ENCODE data around the gene CUX1. TPM values are rescaled to one million over a fixed set of nuclear protein-coding genes. Genes with fewer than 3 reads are reported as not detected.
"Not testable (repeated sequence)": the region's sequence is repeated elsewhere in the genome, so short reads cannot be mapped to it uniquely, and the experiment has no call there.

CUX1 gene
- total RNA-seq, 1 donor from 2014 or later: 50.6 TPM

GRCh38 chr7:101828301-101829020, 11.0 kb downstream of the CUX1 start:
- TF ChIP-seq CTCF (IDR thresholded peaks at IDR 0.05; ENCODE audit: insufficient read depth, low read depth, low read length) (no peak), EZH2 (IDR thresholded peaks at IDR 0.05; ENCODE audit: insufficient read depth, low read length) (no peak)
- H3K9ac ChIP-seq (ENCODE audit: low read length): no peak overlapping the region
- H4K20me1 ChIP-seq (ENCODE audit: insufficient read depth, low read length): peaks cover 98% of the 10 kb centered on the region
- no peak overlapping the region for H3K4me2 ChIP-seq (ENCODE audit: low read length)
- H3K9me3 ChIP-seq (ENCODE audit: insufficient read depth, low read depth, low read length): no peaks in the 10 kb centered on the region
- no peaks in the 10 kb centered on the region for H3K4me1 ChIP-seq (ENCODE audit: insufficient read depth, low read length)
- H3K36me3 Mint-ChIP-seq (ENCODE audit: low read depth, unreplicated experiment): no peaks in the 10 kb centered on the region
- H3K27me3 ChIP-seq (ENCODE audit: insufficient read depth, low read length): no peaks in the 10 kb centered on the region
- H3K4me3 ChIP-seq (ENCODE audit: insufficient read depth, low read depth, low read length): no peak overlapping the region
- FAIRE-seq: no peak
- H3K79me2 ChIP-seq (ENCODE audit: insufficient read depth, low read length): peaks cover 97% of the 10 kb centered on the region
- no peaks in the 10 kb centered on the region for H3K27me3 Mint-ChIP-seq (ENCODE audit: low read depth, unreplicated experiment)
- no peaks in the 10 kb centered on the region for H3K9me3 Mint-ChIP-seq (ENCODE audit: unreplicated experiment)
- H3K27ac Mint-ChIP-seq (ENCODE audit: unreplicated experiment): peak overlapping the region; percentile 4
- H3K4me3 Mint-ChIP-seq (ENCODE audit: unreplicated experiment): no peak overlapping the region
- peaks cover 24% of the 10 kb centered on the region for H3K4me1 Mint-ChIP-seq (ENCODE audit: low read depth, unreplicated experiment)
- no peaks in the 10 kb centered on the region for H3K36me3 ChIP-seq (ENCODE audit: insufficient read depth, low read length)
- H3K27ac ChIP-seq (ENCODE audit: low read depth, low read length): no peak overlapping the region
- no peak for DNase-seq (ENCODE audit: low read depth)
- no peak overlapping the region for H2AFZ ChIP-seq (ENCODE audit: low read depth, low read length)

- Mint-ChIP-seq H3K9me3 (ENCODE audit: unreplicated experiment) (no peaks in the 10 kb centered on the region), H3K4me1 (ENCODE audit: low read depth, unreplicated experiment) (peaks cover 24% of the 10 kb centered on the region), H3K27me3 (ENCODE audit: low read depth, unreplicated experiment) (no peaks in the 10 kb centered on the region), H3K27ac (ENCODE audit: unreplicated experiment) (no peak overlapping the region), H3K36me3 (ENCODE audit: low read depth, unreplicated experiment) (no peaks in the 10 kb centered on the region), H3K4me3 (ENCODE audit: unreplicated experiment) (no peak overlapping the region)
- TF ChIP-seq CTCF (IDR thresholded peaks at IDR 0.05; ENCODE audit: insufficient read depth, low read depth, low read length) (no peak), EZH2 (IDR thresholded peaks at IDR 0.05; ENCODE audit: insufficient read depth, low read length) (no peak)
- Histone ChIP-seq H3K4me2 (ENCODE audit: low read length) (no peak overlapping the region), H3K36me3 (ENCODE audit: insufficient read depth, low read length) (no peaks in the 10 kb centered on the region), H3K9ac (ENCODE audit: low read length) (no peak overlapping the region), H2AFZ (ENCODE audit: low read depth, low read length) (no peak overlapping the region), H3K27ac (ENCODE audit: low read depth, low read length) (no peak overlapping the region), H3K4me1 (ENCODE audit: insufficient read depth, low read length) (no peaks in the 10 kb centered on the region), H3K27me3 (ENCODE audit: insufficient read depth, low read length) (no peaks in the 10 kb centered on the region), H4K20me1 (ENCODE audit: insufficient read depth, low read length) (peaks cover 94% of the 10 kb centered on the region), H3K9me3 (ENCODE audit: insufficient read depth, low read depth, low read length) (no peaks in the 10 kb centered on the region), H3K79me2 (ENCODE audit: insufficient read depth, low read length) (peaks cover 95% of the 10 kb centered on the region), H3K4me3 (ENCODE audit: insufficient read depth, low read depth, low read length) (no peak overlapping the region)
- DNase-seq (ENCODE audit: low read depth): no peak
- FAIRE-seq: no peak
Observed at GRCh38 chr7:101829374-101829773, 11.9 kb downstream of the CUX1 start.

GRCh38 chr7:101829821-101830220, 12.4 kb downstream of the CUX1 start:
- Mint-ChIP-seq H3K27ac (ENCODE audit: unreplicated experiment) (no peak overlapping the region), H3K27me3 (ENCODE audit: low read depth, unreplicated experiment) (no peaks in the 10 kb centered on the region), H3K4me1 (ENCODE audit: low read depth, unreplicated experiment) (peaks cover 24% of the 10 kb centered on the region), H3K4me3 (ENCODE audit: unreplicated experiment) (no peak overlapping the region), H3K36me3 (ENCODE audit: low read depth, unreplicated experiment) (no peaks in the 10 kb centered on the region), H3K9me3 (ENCODE audit: unreplicated experiment) (no peaks in the 10 kb centered on the region)
- no peak overlapping the region for H2AFZ ChIP-seq (ENCODE audit: low read depth, low read length)
- H3K36me3 ChIP-seq (ENCODE audit: insufficient read depth, low read length): no peaks in the 10 kb centered on the region
- peaks cover 89% of the 10 kb centered on the region for H4K20me1 ChIP-seq (ENCODE audit: insufficient read depth, low read length)
- H3K4me1 ChIP-seq (ENCODE audit: insufficient read depth, low read length): no peaks in the 10 kb centered on the region
- FAIRE-seq: no peak
- no peak for TF ChIP-seq CTCF (IDR thresholded peaks at IDR 0.05; ENCODE audit: insufficient read depth, low read depth, low read length)
- no peak for TF ChIP-seq EZH2 (IDR thresholded peaks at IDR 0.05; ENCODE audit: insufficient read depth, low read length)
- no peaks in the 10 kb centered on the region for H3K9me3 ChIP-seq (ENCODE audit: insufficient read depth, low read depth, low read length)
- H3K27ac ChIP-seq (ENCODE audit: low read depth, low read length): no peak overlapping the region
- H3K4me3 ChIP-seq (ENCODE audit: insufficient read depth, low read depth, low read length): no peak overlapping the region
- no peak overlapping the region for H3K4me2 ChIP-seq (ENCODE audit: low read length)
- H3K27me3 ChIP-seq (ENCODE audit: insufficient read depth, low read length): no peaks in the 10 kb centered on the region
- peaks cover 92% of the 10 kb centered on the region for H3K79me2 ChIP-seq (ENCODE audit: insufficient read depth, low read length)
- no peak for DNase-seq (ENCODE audit: low read depth)
- H3K9ac ChIP-seq (ENCODE audit: low read length): no peak overlapping the region

- not testable (repeated sequence) for H3K36me3 Mint-ChIP-seq (ENCODE audit: low read depth, unreplicated experiment); H3K4me1 ChIP-seq (ENCODE audit: insufficient read depth, low read length); H3K9me3 ChIP-seq (ENCODE audit: insufficient read depth, low read depth, low read length); H3K9me3 Mint-ChIP-seq (ENCODE audit: unreplicated experiment); H2AFZ ChIP-seq (ENCODE audit: low read depth, low read length); H3K9ac ChIP-seq (ENCODE audit: low read length); H3K36me3 ChIP-seq (ENCODE audit: insufficient read depth, low read length); H3K27me3 Mint-ChIP-seq (ENCODE audit: low read depth, unreplicated experiment); H3K27ac Mint-ChIP-seq (ENCODE audit: unreplicated experiment); H3K4me3 Mint-ChIP-seq (ENCODE audit: unreplicated experiment); DNase-seq (ENCODE audit: low read depth); H3K27me3 ChIP-seq (ENCODE audit: insufficient read depth, low read length); H3K4me2 ChIP-seq (ENCODE audit: low read length); H3K4me3 ChIP-seq (ENCODE audit: insufficient read depth, low read depth, low read length); FAIRE-seq; H3K27ac ChIP-seq (ENCODE audit: low read depth, low read length)
- peaks cover 19% of the 10 kb centered on the region for H3K4me1 Mint-ChIP-seq (ENCODE audit: low read depth, unreplicated experiment)
- Histone ChIP-seq H3K79me2 (ENCODE audit: insufficient read depth, low read length) (peaks cover 92% of the 10 kb centered on the region), H4K20me1 (ENCODE audit: insufficient read depth, low read length) (peaks cover 89% of the 10 kb centered on the region)
Observed at GRCh38 chr7:101831396-101831795, 14.0 kb downstream of the CUX1 start.

All from astrocyte (in vitro differentiated cells and primary cell).